K562 (cell line): ENCODE measurements around the gene FLAD1. TPM values are rescaled to one million over a fixed set of nuclear protein-coding genes. Genes with fewer than 3 reads are reported as not detected.

Source experiments
- FOXK2 ChIP-seq, 2 experiments: fragments of 450-650 bp; IDR thresholded peaks in 1 of 2; conservative IDR thresholded peaks in 1 of 2; 2 replicates each; pipeline ENCODE4 v1.6.1; 2016; ENCODE audit warnings: low read depth in 2 of 2, mild to moderate bottlenecking in 1 of 2
- KAT7 ChIP-seq: sonication (generic); formaldehyde crosslinking; IDR thresholded peaks from 2 replicates; pipeline ENCODE4 v1.8.0; 2022; ENCODE audit warnings: missing genetic modification reagents, mild to moderate bottlenecking, borderline replicate concordance
- LCOR ChIP-seq: sonication (generic); formaldehyde crosslinking; IDR thresholded peaks from 2 replicates; pipeline ENCODE4 v1.8.0; 2022; ENCODE audit warnings: mild to moderate bottlenecking, missing genetic modification reagents
- MGA ChIP-seq: fragments of 450-650 bp; IDR thresholded peaks from 2 replicates; pipeline ENCODE4 v1.6.1; 2016; ENCODE audit warnings: mild to moderate bottlenecking, moderate library complexity
- MITF ChIP-seq: IDR thresholded peaks from 2 replicates; pipeline ENCODE4 v1.6.1; 2014; ENCODE audit warnings: antibody characterized with exemption
- PHF20 ChIP-seq: fragments of 450-650 bp; IDR thresholded peaks from 2 replicates; pipeline ENCODE4 v1.6.1; 2018; ENCODE audit not compliant: partially characterized antibody
- TAF7 ChIP-seq: fragments of 450-650 bp; IDR thresholded peaks from 2 replicates; pipeline ENCODE4 v1.6.1; 2016; ENCODE audit warnings: missing genetic modification characterization, missing compliant biosample characterization
- TEAD1 ChIP-seq, 2 experiments: fragments of 450-650 bp in 1 of 2; sonication (generic) in 1 of 2; formaldehyde crosslinking; IDR thresholded peaks; 2 replicates each; pipeline versions ENCODE4 v1.4.0 to v1.8.0; 2020 to 2022; ENCODE audit warnings: mild to moderate bottlenecking in 2 of 2, missing genetic modification reagents in 1 of 2
- WHSC1 ChIP-seq: IDR thresholded peaks from one replicate; pipeline ENCODE4 v1.6.1; 2012; ENCODE audit warnings: low read length, control low read depth, inconsistent platforms
- ZNF324 ChIP-seq: fragments of 250-450 bp; sonication (Bioruptor Pico); IDR thresholded peaks from 2 replicates; pipeline ENCODE4 v1.4.0; 2020; ENCODE audit warnings: mild to moderate bottlenecking
- ZNF583 ChIP-seq: fragments of 250-450 bp; sonication (Bioruptor Pico); IDR thresholded peaks from 2 replicates; pipeline ENCODE4 v1.4.0; 2020
- ZZZ3 ChIP-seq: fragments of 450-650 bp; IDR thresholded peaks from 2 replicates; pipeline ENCODE4 v1.6.1; 2016; ENCODE audit warnings: antibody characterized with exemption, mild to moderate bottlenecking, moderate library complexity
- polyA plus RNA-seq, 8 experiments: library from polyadenylated mRNA; depleted of rRNA in 4 of 8; stranded (reverse) in 5 of 8; unstranded in 3 of 8; fragments of >200 nt; fragmentation: Nextera tagmentation in 2 of 8; fragmentation: Illumina TruSeq in 1 of 8; extraction: Ambion mirVana in 2 of 8; extraction: Trizol in 1 of 8; gene quantifications; 2 replicates each; pipeline versions ENCODE4 v1.2.1 to v1.2.3, GENCODE V29; 2011 to 2014; ENCODE audit warnings: inconsistent platforms in 1 of 8, missing spikeins in 1 of 8
- total RNA-seq, 7 experiments: library from RNA; depleted of rRNA in 6 of 7; stranded (reverse); fragments of >200 nt in 6 of 7; fragmentation: Illumina TruSeq in 2 of 7; extraction: Trizol in 2 of 7; gene quantifications; 2 replicates each; pipeline versions ENCODE4 v1.2.1 to v1.2.3, GENCODE V29; 2011 to 2021; ENCODE audit warnings: low replicate concordance in 1 of 7

FLAD1 gene
- total and polyA plus RNA-seq, 9 of the 15 experiments (the other 6 are each of a cell fraction or from before 2014, with no cell fraction given): 24.9 to 85.8 (median 67.0) TPM

- peak in 1 of 2 experiments; percentile 80; a peak in 2 of 4 replicates for TF ChIP-seq TEAD1 (CRISPR knock-in tag; IDR thresholded peaks at IDR 0.05)
- TF ChIP-seq MITF: peak; percentile 28; the same call in 1 of the 2 replicates
- no peak for TF ChIP-seq ZNF324 (CRISPR knock-in tag)
- no peak for TF ChIP-seq FOXK2 (conservative IDR thresholded peaks at IDR 0.05 in 1 of 2, IDR thresholded peaks at IDR 0.05 in 1 of 2; ENCODE audit: low read depth in 2 of 2)
- no peak for TF ChIP-seq WHSC1
- TF ChIP-seq MGA: no peak
- TF ChIP-seq TAF7: no peak
- TF ChIP-seq ZNF583 (CRISPR knock-in tag): no peak
- TF ChIP-seq LCOR (CRISPR knock-in tag): peak; percentile 97
- peak; percentile 14 for TF ChIP-seq PHF20
- TF ChIP-seq KAT7 (CRISPR knock-in tag): peak; percentile 97; the same call in 1 of the 2 replicates
- no peak for TF ChIP-seq ZZZ3
Observed at GRCh38 chr1:155017041-155017945, 34.1 kb downstream of the FLAD1 start (continued).
